WTC11 (cell line): ENCODE data around the gene CHIT1.

Experiments used
- AFF4 ChIP-seq: sonication (generic); formaldehyde crosslinking; IDR thresholded peaks from 2 replicates; pipeline ENCODE4 v1.8.1; 2023; ENCODE audit warnings: mild to moderate bottlenecking, missing genetic modification reagents, borderline replicate concordance
- ESRRA ChIP-seq: sonication (generic); formaldehyde crosslinking; IDR thresholded peaks from 2 replicates; pipeline ENCODE4 v1.8.1; 2022; ENCODE audit warnings: mild to moderate bottlenecking, missing genetic modification reagents, borderline replicate concordance
- FOXK1 ChIP-seq: sonication (generic); formaldehyde crosslinking; IDR thresholded peaks from 2 replicates; pipeline ENCODE4 v1.8.0; 2022; ENCODE audit warnings: mild to moderate bottlenecking, moderate library complexity, missing genetic modification reagents
- JUN ChIP-seq: sonication (generic); formaldehyde crosslinking; IDR thresholded peaks from 2 replicates; pipeline ENCODE4 v1.8.0; 2023; ENCODE audit warnings: mild to moderate bottlenecking, missing genetic modification reagents
- USF2 ChIP-seq: sonication (generic); formaldehyde crosslinking; IDR thresholded peaks from 2 replicates; pipeline ENCODE4 v1.8.1; 2023; ENCODE audit warnings: mild to moderate bottlenecking, missing genetic modification reagents, moderate library complexity
- ZNF121 ChIP-seq: sonication (generic); formaldehyde crosslinking; IDR thresholded peaks from 2 replicates; pipeline ENCODE4 v1.8.0; 2023; ENCODE audit warnings: missing genetic modification reagents
- ZNF512 ChIP-seq: sonication (generic); formaldehyde crosslinking; IDR thresholded peaks from 2 replicates; pipeline ENCODE4 v1.8.1; 2022; ENCODE audit warnings: missing genetic modification reagents, borderline replicate concordance
- ZNF671 ChIP-seq: fragments of 250-450 bp; sonication (Bioruptor Pico); IDR thresholded peaks from 2 replicates; pipeline ENCODE4 v1.8.0; 2021; ENCODE audit warnings: mild to moderate bottlenecking
- TF ChIP-seq, protein P1 (sequence below): fragments of 200-600 bp; IDR thresholded peaks from 2 replicates; pipeline ENCODE4 v1.8.0; 2022; ENCODE audit warnings: antibody characterized with exemption
- TF ChIP-seq, protein P2 (sequence below): sonication (generic); formaldehyde crosslinking; IDR thresholded peaks from 2 replicates; pipeline ENCODE4 v1.8.0; 2022; ENCODE audit warnings: mild to moderate bottlenecking, missing genetic modification reagents

DNA sequence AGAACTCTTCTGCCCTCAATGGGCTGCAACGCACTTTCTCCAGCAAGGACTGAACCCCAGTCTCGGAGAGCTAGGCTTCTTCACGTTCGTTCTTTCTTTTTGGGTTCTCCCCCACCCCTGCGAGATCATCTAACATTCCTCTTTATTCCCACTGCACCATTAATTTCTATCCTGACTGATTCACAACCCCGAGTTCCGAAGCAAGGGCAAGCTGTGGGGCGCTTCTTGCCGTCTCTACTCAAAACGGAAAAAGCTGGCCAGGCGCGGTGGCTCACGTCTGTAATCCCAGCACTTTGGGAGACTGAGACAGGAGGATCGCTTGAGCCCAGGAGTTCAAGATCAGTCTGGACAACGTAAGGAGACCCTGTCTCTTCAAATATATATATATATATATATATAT, 38.4 kb upstream of the CHIT1 start:
- no peak for TF ChIP-seq FOXK1
- TF ChIP-seq ZNF512 (CRISPR knock-in tag) = no peak
- TF ChIP-seq, protein P1, sequence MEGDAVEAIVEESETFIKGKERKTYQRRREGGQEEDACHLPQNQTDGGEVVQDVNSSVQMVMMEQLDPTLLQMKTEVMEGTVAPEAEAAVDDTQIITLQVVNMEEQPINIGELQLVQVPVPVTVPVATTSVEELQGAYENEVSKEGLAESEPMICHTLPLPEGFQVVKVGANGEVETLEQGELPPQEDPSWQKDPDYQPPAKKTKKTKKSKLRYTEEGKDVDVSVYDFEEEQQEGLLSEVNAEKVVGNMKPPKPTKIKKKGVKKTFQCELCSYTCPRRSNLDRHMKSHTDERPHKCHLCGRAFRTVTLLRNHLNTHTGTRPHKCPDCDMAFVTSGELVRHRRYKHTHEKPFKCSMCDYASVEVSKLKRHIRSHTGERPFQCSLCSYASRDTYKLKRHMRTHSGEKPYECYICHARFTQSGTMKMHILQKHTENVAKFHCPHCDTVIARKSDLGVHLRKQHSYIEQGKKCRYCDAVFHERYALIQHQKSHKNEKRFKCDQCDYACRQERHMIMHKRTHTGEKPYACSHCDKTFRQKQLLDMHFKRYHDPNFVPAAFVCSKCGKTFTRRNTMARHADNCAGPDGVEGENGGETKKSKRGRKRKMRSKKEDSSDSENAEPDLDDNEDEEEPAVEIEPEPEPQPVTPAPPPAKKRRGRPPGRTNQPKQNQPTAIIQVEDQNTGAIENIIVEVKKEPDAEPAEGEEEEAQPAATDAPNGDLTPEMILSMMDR = no peak
- TF ChIP-seq, protein P2, sequence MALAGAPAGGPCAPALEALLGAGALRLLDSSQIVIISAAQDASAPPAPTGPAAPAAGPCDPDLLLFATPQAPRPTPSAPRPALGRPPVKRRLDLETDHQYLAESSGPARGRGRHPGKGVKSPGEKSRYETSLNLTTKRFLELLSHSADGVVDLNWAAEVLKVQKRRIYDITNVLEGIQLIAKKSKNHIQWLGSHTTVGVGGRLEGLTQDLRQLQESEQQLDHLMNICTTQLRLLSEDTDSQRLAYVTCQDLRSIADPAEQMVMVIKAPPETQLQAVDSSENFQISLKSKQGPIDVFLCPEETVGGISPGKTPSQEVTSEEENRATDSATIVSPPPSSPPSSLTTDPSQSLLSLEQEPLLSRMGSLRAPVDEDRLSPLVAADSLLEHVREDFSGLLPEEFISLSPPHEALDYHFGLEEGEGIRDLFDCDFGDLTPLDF (CRISPR knock-in tag) = no peak
- TF ChIP-seq JUN = no peak
- no peak for TF ChIP-seq ZNF121 (CRISPR knock-in tag)
- no peak for TF ChIP-seq ZNF671 (CRISPR knock-in tag)
- TF ChIP-seq AFF4 (CRISPR knock-in tag) = no peak
- no peak for TF ChIP-seq ESRRA (CRISPR knock-in tag)
- no peak for TF ChIP-seq USF2 (CRISPR knock-in tag)
